Stimulated activated CD8-positive, alpha-beta memory T cell treated with anti-CD3 and anti-CD28 coated beads, Interleukin-15, amount 100 ng/mL, for 1 hour (primary cell): ENCODE results near the gene CFAP77.

ENCODE experiments used
- DNase-seq: peaks from one replicate; pipeline ENCODE4 v3.0.0-alpha.2; 2020; ENCODE audit warnings: low read depth

CFAP77 gene

GRCh38 chr9:132517815-132518550, 108.0 kb downstream of the CFAP77 start:
- DNase-seq = no peak

GRCh38 chr9:132518626-132519025, 108.6 kb downstream of the CFAP77 start:
- DNase-seq = no peak

GRCh38 chr9:132519033-132519432, 109.0 kb downstream of the CFAP77 start:
- no peak for DNase-seq

- DNase-seq = no peak
Observed at GRCh38 chr9:132520612-132521011, 110.6 kb downstream of the CFAP77 start.

- no peak for DNase-seq
Observed at GRCh38 chr9:132525308-132526023, 115.5 kb downstream of the CFAP77 start.

- no peak for DNase-seq
Observed at GRCh38 chr9:132531195-132531594, 121.2 kb downstream of the CFAP77 start.

GRCh38 chr9:132531710-132532570, 121.9 kb downstream of the CFAP77 start:
- DNase-seq = no peak

GRCh38 chr9:132534832-132535231, 124.8 kb downstream of the CFAP77 start:
- DNase-seq = no peak

- no peak for DNase-seq
Observed at GRCh38 chr9:132536124-132536523, 126.1 kb downstream of the CFAP77 start.

GRCh38 chr9:132537352-132537751, 127.3 kb downstream of the CFAP77 start:
- DNase-seq = no peak

GRCh38 chr9:132538071-132538470, 128.1 kb downstream of the CFAP77 start:
- no peak for DNase-seq

GRCh38 chr9:132539096-132539495, 129.1 kb downstream of the CFAP77 start:
- no peak for DNase-seq

GRCh38 chr9:132541051-132541450, 131.0 kb downstream of the CFAP77 start:
- no peak for DNase-seq

- no peak for DNase-seq
Observed at GRCh38 chr9:132541870-132542830, 132.1 kb downstream of the CFAP77 start.

- DNase-seq = no peak
Observed at GRCh38 chr9:132543251-132543650, 133.2 kb downstream of the CFAP77 start.

GRCh38 chr9:132543960-132544359, 133.9 kb downstream of the CFAP77 start:
- DNase-seq = no peak

- DNase-seq = no peak
Observed at GRCh38 chr9:132545578-132545977, 135.6 kb downstream of the CFAP77 start.

- no peak for DNase-seq
Observed at GRCh38 chr9:132546148-132547051, 136.4 kb downstream of the CFAP77 start.

- DNase-seq = no peak
Observed at GRCh38 chr9:132547052-132547431, 137.0 kb downstream of the CFAP77 start.

- no peak for DNase-seq
Observed at GRCh38 chr9:132547436-132547835, 137.4 kb downstream of the CFAP77 start.
